Mucosa of descending colon (tissue), 3 donors: Measurements from ENCODE around the gene ARHGAP4. TPM values are rescaled to one million over a fixed set of nuclear protein-coding genes. Genes with fewer than 3 reads are reported as not detected.
A peak's percentile ranks its signal among the peaks of the same experiment; 100 is the strongest.

Experiments
- ATAC-seq: fragments of 200-7000 bp; cut with Tn5 transposase; one replicate; pipeline ENCODE4 v1.9.1; 2020; ENCODE audit warnings: mild to moderate bottlenecking, moderate library complexity
- DNase-seq, 3 donors: peaks; one replicate each; pipeline ENCODE4 v3.0.0-alpha.2; 2020
- H3K36me3 ChIP-seq: fragments of 200-600 bp; one replicate; pipeline ENCODE4 v1.8.0; 2021; ENCODE audit warnings: low read depth, mild to moderate bottlenecking
- H3K4me1 ChIP-seq: fragments of 200-600 bp; one replicate; pipeline ENCODE4 v1.8.0; 2021; ENCODE audit warnings: low read depth, mild to moderate bottlenecking
- H3K4me3 ChIP-seq: fragments of 200-600 bp; one replicate; pipeline ENCODE4 v1.8.0; 2021; ENCODE audit warnings: mild to moderate bottlenecking
- H3K9me3 ChIP-seq: fragments of 200-600 bp; one replicate; pipeline ENCODE4 v1.8.0; 2021; ENCODE audit warnings: mild to moderate bottlenecking
- intact Hi-C, 2 donors: fragments of 100-400 bp; cut with DNase I in 1 of 2; cut with micrococcal nuclease in 1 of 2; formaldehyde crosslinking; loops; one replicate each; pipeline versions ENCODE4 v1.11.0 to v1.11.1; 2022; cut with DNase I, micrococcal nuclease
- total RNA-seq, 3 donors: library from RNA; stranded (reverse); fragmentation: NEBNext Ultra II Directional in 2 of 3; extraction: Animal tissue kit (Norgen Biotek cat#: 25700) in 2 of 3; gene quantifications; one replicate each; pipeline versions ENCODE4 v1.2.1 to v1.2.4, GENCODE V29; 2021 to 2023
- TF ChIP-seq, protein P1 (sequence below): fragments of 200-600 bp; IDR thresholded peaks from one replicate; pipeline ENCODE4 v1.8.0; 2022; ENCODE audit warnings: antibody characterized with exemption, mild to moderate bottlenecking
- donor health status: DM: no; HTN: no; CAD: no; lungs with moderate emphysema.
- donor health status: DM: no; HTN: no; CAD: no.
- donor health status: DM: no; HTN: yes; CAD: no.

Gene ARHGAP4
- total RNA-seq, 3 donors from 2014 or later = 35.0 to 47.8 (median 36.7) TPM

DNA sequence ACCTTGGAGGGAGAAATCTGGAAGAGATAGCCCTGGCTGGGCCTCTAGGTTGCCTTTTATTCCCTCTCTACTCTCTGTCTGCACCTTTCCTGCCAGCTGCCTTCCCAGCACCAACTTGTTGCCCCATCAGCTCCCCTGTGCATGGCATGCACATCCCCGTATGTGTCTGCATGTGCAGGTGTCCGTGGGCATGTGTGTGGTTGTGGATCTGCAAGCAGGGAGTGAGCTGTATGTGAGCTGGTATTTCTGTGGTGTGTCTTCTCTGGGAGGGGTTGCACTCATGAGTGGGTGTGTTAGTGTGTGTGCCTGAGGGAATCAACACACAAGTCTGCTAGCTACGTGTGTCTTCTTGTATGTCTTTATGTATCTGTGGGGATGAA, 50.0 kb downstream of the ARHGAP4 start:
- TF ChIP-seq, protein P1, sequence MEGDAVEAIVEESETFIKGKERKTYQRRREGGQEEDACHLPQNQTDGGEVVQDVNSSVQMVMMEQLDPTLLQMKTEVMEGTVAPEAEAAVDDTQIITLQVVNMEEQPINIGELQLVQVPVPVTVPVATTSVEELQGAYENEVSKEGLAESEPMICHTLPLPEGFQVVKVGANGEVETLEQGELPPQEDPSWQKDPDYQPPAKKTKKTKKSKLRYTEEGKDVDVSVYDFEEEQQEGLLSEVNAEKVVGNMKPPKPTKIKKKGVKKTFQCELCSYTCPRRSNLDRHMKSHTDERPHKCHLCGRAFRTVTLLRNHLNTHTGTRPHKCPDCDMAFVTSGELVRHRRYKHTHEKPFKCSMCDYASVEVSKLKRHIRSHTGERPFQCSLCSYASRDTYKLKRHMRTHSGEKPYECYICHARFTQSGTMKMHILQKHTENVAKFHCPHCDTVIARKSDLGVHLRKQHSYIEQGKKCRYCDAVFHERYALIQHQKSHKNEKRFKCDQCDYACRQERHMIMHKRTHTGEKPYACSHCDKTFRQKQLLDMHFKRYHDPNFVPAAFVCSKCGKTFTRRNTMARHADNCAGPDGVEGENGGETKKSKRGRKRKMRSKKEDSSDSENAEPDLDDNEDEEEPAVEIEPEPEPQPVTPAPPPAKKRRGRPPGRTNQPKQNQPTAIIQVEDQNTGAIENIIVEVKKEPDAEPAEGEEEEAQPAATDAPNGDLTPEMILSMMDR = no peak
- H3K9me3 ChIP-seq = no peaks in the 10 kb centered on the region
- H3K36me3 ChIP-seq = no peaks in the 10 kb centered on the region
- ATAC-seq = no peak
- intact Hi-C loops = no loop called here
- H3K4me3 ChIP-seq = no peak overlapping the region
- DNase-seq = no peak
- no peaks in the 10 kb centered on the region for H3K4me1 ChIP-seq

GRCh38 chrX:153875391-153876111, 50.5 kb downstream of the ARHGAP4 start:
- ATAC-seq (peak; percentile 83), DNase-seq (peak in 2 of 3 donors; percentile 60 to 72)
- H3K4me3 ChIP-seq = no peak overlapping the region
- TF ChIP-seq, protein P1 = no peak
- H3K4me1 ChIP-seq = no peaks in the 10 kb centered on the region
- H3K9me3 ChIP-seq = no peaks in the 10 kb centered on the region
- H3K36me3 ChIP-seq = no peaks in the 10 kb centered on the region
- intact Hi-C loops = no loop called here

GRCh38 chrX:153874366-153875125, 51.5 kb downstream of the ARHGAP4 start:
- ATAC-seq (no peak), DNase-seq (no peak)
- Histone ChIP-seq H3K4me3 (no peak overlapping the region), H3K36me3 (no peaks in the 10 kb centered on the region), H3K4me1 (no peaks in the 10 kb centered on the region), H3K9me3 (no peaks in the 10 kb centered on the region)
- intact Hi-C loops = no loop called here
- TF ChIP-seq, protein P1 = no peak

- DNase-seq = no peak
- TF ChIP-seq, protein P1 = no peak
- no peak for ATAC-seq
- Histone ChIP-seq H3K36me3 (no peaks in the 10 kb centered on the region), H3K9me3 (no peaks in the 10 kb centered on the region), H3K4me1 (no peaks in the 10 kb centered on the region), H3K4me3 (no peak overlapping the region)
- intact Hi-C loops = no loop called here
These were observed 52.0 kb downstream of the ARHGAP4 start for GRCh38 chrX:153874085-153874365.

- intact Hi-C loops = no loop called here
- H3K4me3 ChIP-seq = no peak overlapping the region
- DNase-seq (no peak), ATAC-seq (no peak)
- no peaks in the 10 kb centered on the region for H3K4me1 ChIP-seq
- TF ChIP-seq, protein P1 = no peak
- H3K36me3 ChIP-seq = no peaks in the 10 kb centered on the region
- no peaks in the 10 kb centered on the region for H3K9me3 ChIP-seq
These were observed 52.6 kb downstream of the ARHGAP4 start for GRCh38 chrX:153873282-153874084.
